ENCODE data around the gene RGPD5. TPM values are rescaled to one million over a fixed set of nuclear protein-coding genes. Genes with fewer than 3 reads are reported as not detected.
"Not testable (repeated sequence)": the region's sequence is repeated elsewhere in the genome, so short reads cannot be mapped to it uniquely, and the experiment has no call there.

RGPD5 gene
- total RNA-seq, 1 experiment from 2014 or later: 18.5 TPM

- BruUV-seq (replicated peaks); H3K4me3 ChIP-seq (ENCODE audit: low read length); H3K36me3 ChIP-seq (ENCODE audit: low read depth, low read length); DNase-seq; H2AFZ ChIP-seq (ENCODE audit: low read length); POLR2A ChIA-PET (ENCODE audit: unreplicated experiment); H3K9me2 ChIP-seq (replicated peaks; ENCODE audit: low read length); H3K27me3 ChIP-seq (ENCODE audit: low read length); H4K20me1 ChIP-seq (ENCODE audit: low read length); H3K79me2 ChIP-seq (ENCODE audit: low read length); H3K4me1 ChIP-seq (ENCODE audit: insufficient read depth, low read length); CTCF ChIA-PET; H3K4me2 ChIP-seq (ENCODE audit: low read length); H3F3A ChIP-seq (ENCODE audit: low read length, unreplicated experiment); intact Hi-C loops (cut with micrococcal nuclease); H3K9ac ChIP-seq (ENCODE audit: low read length); H3K9me3 ChIP-seq (ENCODE audit: low read length); H3K27ac ChIP-seq (ENCODE audit: low read length): not testable (repeated sequence)
- peak; percentile 76 for ATAC-seq
Measured at GRCh38 chr2:109791530-109792279, 2.4 kb upstream of the RGPD5 start.

GRCh38 chr2:109792659-109793058 is 1.4 kb upstream of the RGPD5 start:
- POLR2A ChIA-PET (ENCODE audit: unreplicated experiment); intact Hi-C loops (cut with micrococcal nuclease); H3K9ac ChIP-seq (ENCODE audit: low read length); H3K79me2 ChIP-seq (ENCODE audit: low read length); H3F3A ChIP-seq (ENCODE audit: low read length, unreplicated experiment); H3K36me3 ChIP-seq (ENCODE audit: low read depth, low read length); H3K4me1 ChIP-seq (ENCODE audit: insufficient read depth, low read length); H3K27me3 ChIP-seq (ENCODE audit: low read length); DNase-seq; H3K4me3 ChIP-seq (ENCODE audit: low read length); H3K9me3 ChIP-seq (ENCODE audit: low read length); H4K20me1 ChIP-seq (ENCODE audit: low read length); CTCF ChIA-PET; H3K4me2 ChIP-seq (ENCODE audit: low read length); H2AFZ ChIP-seq (ENCODE audit: low read length); H3K9me2 ChIP-seq (replicated peaks; ENCODE audit: low read length); BruUV-seq (replicated peaks); H3K27ac ChIP-seq (ENCODE audit: low read length): not testable (repeated sequence)
- peak; percentile 58 for ATAC-seq

- H3F3A ChIP-seq (ENCODE audit: low read length, unreplicated experiment); DNase-seq; POLR2A ChIA-PET (ENCODE audit: unreplicated experiment); H3K9ac ChIP-seq (ENCODE audit: low read length); H3K9me3 ChIP-seq (ENCODE audit: low read length); H3K4me3 ChIP-seq (ENCODE audit: low read length); H3K9me2 ChIP-seq (replicated peaks; ENCODE audit: low read length); H4K20me1 ChIP-seq (ENCODE audit: low read length); H3K4me2 ChIP-seq (ENCODE audit: low read length); H3K36me3 ChIP-seq (ENCODE audit: low read depth, low read length); intact Hi-C loops (cut with micrococcal nuclease); H3K27me3 ChIP-seq (ENCODE audit: low read length); H3K79me2 ChIP-seq (ENCODE audit: low read length); H3K27ac ChIP-seq (ENCODE audit: low read length); H3K4me1 ChIP-seq (ENCODE audit: insufficient read depth, low read length); BruUV-seq (replicated peaks); CTCF ChIA-PET; H2AFZ ChIP-seq (ENCODE audit: low read length): not testable (repeated sequence)
- ATAC-seq: peak; percentile 81
Measured at GRCh38 chr2:109871129-109871751, 77.1 kb downstream of the RGPD5 start.

GRCh38 chr2:109876625-109877024 is 82.5 kb downstream of the RGPD5 start:
- H3K4me2 ChIP-seq (ENCODE audit: low read length); H2AFZ ChIP-seq (ENCODE audit: low read length); H3K27ac ChIP-seq (ENCODE audit: low read length); H3K36me3 ChIP-seq (ENCODE audit: low read depth, low read length); H4K20me1 ChIP-seq (ENCODE audit: low read length); H3K79me2 ChIP-seq (ENCODE audit: low read length); intact Hi-C loops (cut with micrococcal nuclease); H3F3A ChIP-seq (ENCODE audit: low read length, unreplicated experiment); H3K9ac ChIP-seq (ENCODE audit: low read length); POLR2A ChIA-PET (ENCODE audit: unreplicated experiment); DNase-seq; H3K27me3 ChIP-seq (ENCODE audit: low read length); H3K4me3 ChIP-seq (ENCODE audit: low read length); BruUV-seq (replicated peaks); CTCF ChIA-PET; H3K9me3 ChIP-seq (ENCODE audit: low read length); H3K9me2 ChIP-seq (replicated peaks; ENCODE audit: low read length); ATAC-seq; H3K4me1 ChIP-seq (ENCODE audit: insufficient read depth, low read length): not testable (repeated sequence)

GRCh38 chr2:109882112-109882511 is 88.0 kb downstream of the RGPD5 start:
- H4K20me1 ChIP-seq (ENCODE audit: low read length); intact Hi-C loops (cut with micrococcal nuclease); H3K27ac ChIP-seq (ENCODE audit: low read length); CTCF ChIA-PET; H3K9ac ChIP-seq (ENCODE audit: low read length); BruUV-seq (replicated peaks); H3K27me3 ChIP-seq (ENCODE audit: low read length); H3K4me3 ChIP-seq (ENCODE audit: low read length); DNase-seq; H3K79me2 ChIP-seq (ENCODE audit: low read length); H3K4me1 ChIP-seq (ENCODE audit: insufficient read depth, low read length); ATAC-seq; H3K9me2 ChIP-seq (replicated peaks; ENCODE audit: low read length); H3F3A ChIP-seq (ENCODE audit: low read length, unreplicated experiment); POLR2A ChIA-PET (ENCODE audit: unreplicated experiment); H3K9me3 ChIP-seq (ENCODE audit: low read length); H3K36me3 ChIP-seq (ENCODE audit: low read depth, low read length); H3K4me2 ChIP-seq (ENCODE audit: low read length); H2AFZ ChIP-seq (ENCODE audit: low read length): not testable (repeated sequence)

- H3K4me2 ChIP-seq (ENCODE audit: low read length); H3K79me2 ChIP-seq (ENCODE audit: low read length); H3K36me3 ChIP-seq (ENCODE audit: low read depth, low read length); intact Hi-C loops (cut with micrococcal nuclease); H3K9me3 ChIP-seq (ENCODE audit: low read length); H4K20me1 ChIP-seq (ENCODE audit: low read length); H3K27ac ChIP-seq (ENCODE audit: low read length); BruUV-seq (replicated peaks); H2AFZ ChIP-seq (ENCODE audit: low read length); H3K9ac ChIP-seq (ENCODE audit: low read length); POLR2A ChIA-PET (ENCODE audit: unreplicated experiment); H3K9me2 ChIP-seq (replicated peaks; ENCODE audit: low read length); H3K4me1 ChIP-seq (ENCODE audit: insufficient read depth, low read length); CTCF ChIA-PET; DNase-seq; H3K4me3 ChIP-seq (ENCODE audit: low read length); H3K27me3 ChIP-seq (ENCODE audit: low read length); H3F3A ChIP-seq (ENCODE audit: low read length, unreplicated experiment): not testable (repeated sequence)
- peak; percentile 71 for ATAC-seq
Measured at GRCh38 chr2:109888414-109888813, 94.3 kb downstream of the RGPD5 start.

GRCh38 chr2:109889909-109890308 is 95.8 kb downstream of the RGPD5 start:
- CTCF ChIA-PET; H3F3A ChIP-seq (ENCODE audit: low read length, unreplicated experiment); H3K79me2 ChIP-seq (ENCODE audit: low read length); H3K9ac ChIP-seq (ENCODE audit: low read length); H3K9me2 ChIP-seq (replicated peaks; ENCODE audit: low read length); DNase-seq; H2AFZ ChIP-seq (ENCODE audit: low read length); H3K27me3 ChIP-seq (ENCODE audit: low read length); POLR2A ChIA-PET (ENCODE audit: unreplicated experiment); intact Hi-C loops (cut with micrococcal nuclease); H4K20me1 ChIP-seq (ENCODE audit: low read length); H3K4me3 ChIP-seq (ENCODE audit: low read length); H3K4me2 ChIP-seq (ENCODE audit: low read length); H3K9me3 ChIP-seq (ENCODE audit: low read length); H3K4me1 ChIP-seq (ENCODE audit: insufficient read depth, low read length); H3K36me3 ChIP-seq (ENCODE audit: low read depth, low read length); H3K27ac ChIP-seq (ENCODE audit: low read length); BruUV-seq (replicated peaks): not testable (repeated sequence)
- peak; percentile 64 for ATAC-seq

All from PC-3 (cell line).